Measurements from ENCODE around the gene FA2H.

DNA sequence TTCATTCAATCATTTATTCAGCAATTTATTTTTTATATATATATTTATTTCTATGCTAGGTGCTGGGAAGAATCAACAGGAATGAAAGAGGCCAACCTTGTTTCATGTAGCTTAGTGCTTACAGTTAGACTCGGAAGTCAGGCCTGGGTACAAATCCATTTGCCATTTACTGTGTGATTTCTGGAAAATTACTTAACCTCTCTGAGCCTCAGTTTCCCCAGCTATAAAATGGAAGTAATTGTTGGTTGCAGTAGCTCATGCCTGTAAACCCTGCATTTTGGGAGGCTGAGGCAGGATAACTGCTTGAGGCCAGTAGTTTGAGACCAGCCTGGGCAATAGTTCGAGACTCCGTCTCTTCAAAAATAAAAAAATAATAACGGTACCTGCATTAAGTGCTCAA lies 46.7 kb downstream of the FA2H start:
- TF ChIP-seq, protein P1, sequence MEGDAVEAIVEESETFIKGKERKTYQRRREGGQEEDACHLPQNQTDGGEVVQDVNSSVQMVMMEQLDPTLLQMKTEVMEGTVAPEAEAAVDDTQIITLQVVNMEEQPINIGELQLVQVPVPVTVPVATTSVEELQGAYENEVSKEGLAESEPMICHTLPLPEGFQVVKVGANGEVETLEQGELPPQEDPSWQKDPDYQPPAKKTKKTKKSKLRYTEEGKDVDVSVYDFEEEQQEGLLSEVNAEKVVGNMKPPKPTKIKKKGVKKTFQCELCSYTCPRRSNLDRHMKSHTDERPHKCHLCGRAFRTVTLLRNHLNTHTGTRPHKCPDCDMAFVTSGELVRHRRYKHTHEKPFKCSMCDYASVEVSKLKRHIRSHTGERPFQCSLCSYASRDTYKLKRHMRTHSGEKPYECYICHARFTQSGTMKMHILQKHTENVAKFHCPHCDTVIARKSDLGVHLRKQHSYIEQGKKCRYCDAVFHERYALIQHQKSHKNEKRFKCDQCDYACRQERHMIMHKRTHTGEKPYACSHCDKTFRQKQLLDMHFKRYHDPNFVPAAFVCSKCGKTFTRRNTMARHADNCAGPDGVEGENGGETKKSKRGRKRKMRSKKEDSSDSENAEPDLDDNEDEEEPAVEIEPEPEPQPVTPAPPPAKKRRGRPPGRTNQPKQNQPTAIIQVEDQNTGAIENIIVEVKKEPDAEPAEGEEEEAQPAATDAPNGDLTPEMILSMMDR (IDR thresholded peaks at IDR 0.05 in 4 of 5, conservative IDR thresholded peaks at IDR 0.05 in 1 of 5): no peak
- TF ChIP-seq POLR2A (IDR thresholded peaks at IDR 0.05): no peak

All from gastrocnemius medialis (tissue), 4 donors.